K562 (cell line): Measurements from ENCODE around the gene PGPEP1. TPM values are rescaled to one million over a fixed set of nuclear protein-coding genes. Genes with fewer than 3 reads are reported as not detected.

ENCODE experiments used
- ARID2 ChIP-seq: fragments of 450-650 bp; IDR thresholded peaks from 2 replicates; pipeline ENCODE4 v1.6.1; 2017; ENCODE audit warnings: antibody characterized with exemption, mild to moderate bottlenecking
- ERF ChIP-seq: fragments of 450-650 bp; formaldehyde crosslinking; IDR thresholded peaks from 2 replicates; pipeline ENCODE4 v1.4.0; 2020; ENCODE audit warnings: mild to moderate bottlenecking, mixed read lengths
- FOXJ2 ChIP-seq: fragments of 200-800 bp; sonication (Bioruptor generic); IDR thresholded peaks from 2 replicates; pipeline ENCODE4 v1.6.1; 2016; ENCODE audit warnings: missing genetic modification characterization, missing compliant biosample characterization
- HIVEP1 ChIP-seq: fragments of 250-450 bp; sonication (Bioruptor Pico); IDR thresholded peaks from 2 replicates; pipeline ENCODE4 v1.4.0; 2020; ENCODE audit warnings: mild to moderate bottlenecking
- JUND ChIP-seq, 2 experiments: IDR thresholded peaks; 2 replicates in 1 of 2; 3 replicates in 1 of 2; pipeline ENCODE4 v1.6.1; 2011; ENCODE audit warnings: borderline replicate concordance in 2 of 2, low read depth in 2 of 2, low read length in 2 of 2, improper control_type of control experiment in 1 of 2, missing biosample characterization in 1 of 2, missing genetic modification characterization in 1 of 2, missing genetic modification reagents in 1 of 2
- PHB2 ChIP-seq: fragments of 450-650 bp; IDR thresholded peaks from 2 replicates; pipeline ENCODE4 v1.6.1; 2017; ENCODE audit warnings: low read depth
- POLR2AphosphoS5 ChIP-seq: IDR thresholded peaks from 2 replicates; pipeline ENCODE4 v1.6.1; 2011; ENCODE audit warnings: mild to moderate bottlenecking, low read depth, low read length, moderate library complexity; ENCODE audit not compliant: control insufficient read depth, insufficient read depth
- POLR2B ChIP-seq: fragments of 450-650 bp; IDR thresholded peaks from 2 replicates; pipeline ENCODE4 v1.6.1; 2018; ENCODE audit warnings: low read depth; ENCODE audit not compliant: partially characterized antibody
- RCOR1 ChIP-seq, 2 experiments: IDR thresholded peaks; 2 replicates each; pipeline ENCODE4 v1.6.1; 2012; ENCODE audit warnings: low read depth in 2 of 2, low read length in 2 of 2, borderline replicate concordance in 1 of 2, improper control_type of control experiment in 1 of 2
- SIN3A ChIP-seq, 2 experiments: fragments of 150-350 bp in 1 of 2; IDR thresholded peaks; 2 replicates each; pipeline ENCODE4 v1.6.1; 2011 to 2016; ENCODE audit warnings: borderline replicate concordance in 2 of 2, low read depth in 2 of 2, low read length in 2 of 2, mild to moderate bottlenecking in 2 of 2, moderate library complexity in 2 of 2; ENCODE audit not compliant: control insufficient read depth in 1 of 2
- TEAD4 ChIP-seq, 2 experiments: sonication (generic) in 1 of 2; formaldehyde crosslinking in 1 of 2; IDR thresholded peaks; 2 replicates each; pipeline versions ENCODE4 v1.6.1 to v1.8.0; 2012 to 2022; ENCODE audit warnings: borderline replicate concordance in 1 of 2, inconsistent platforms in 1 of 2, low read length in 1 of 2, mild to moderate bottlenecking in 1 of 2, missing genetic modification reagents in 1 of 2
- ZNF766 ChIP-seq: fragments of 200-800 bp; sonication (Bioruptor generic); conservative IDR thresholded peaks from 2 replicates; pipeline ENCODE4 v1.6.1; 2016; ENCODE audit warnings: missing genetic modification characterization, missing compliant biosample characterization
- polyA plus RNA-seq, 8 experiments: library from polyadenylated mRNA; depleted of rRNA in 4 of 8; stranded (reverse) in 5 of 8; unstranded in 3 of 8; fragments of >200 nt; fragmentation: Nextera tagmentation in 2 of 8; fragmentation: Illumina TruSeq in 1 of 8; extraction: Ambion mirVana in 2 of 8; extraction: Trizol in 1 of 8; gene quantifications; 2 replicates each; pipeline versions ENCODE4 v1.2.1 to v1.2.3, GENCODE V29; 2011 to 2014; ENCODE audit warnings: inconsistent platforms in 1 of 8, missing spikeins in 1 of 8
- total RNA-seq, 7 experiments: library from RNA; depleted of rRNA in 6 of 7; stranded (reverse); fragments of >200 nt in 6 of 7; fragmentation: Illumina TruSeq in 2 of 7; extraction: Trizol in 2 of 7; gene quantifications; 2 replicates each; pipeline versions ENCODE4 v1.2.1 to v1.2.3, GENCODE V29; 2011 to 2021; ENCODE audit warnings: low replicate concordance in 1 of 7
- TF ChIP-seq, protein P1 (sequence below), 2 experiments: fragments of 450-650 bp; formaldehyde crosslinking in 1 of 2; IDR thresholded peaks; 2 replicates each; pipeline versions ENCODE4 v1.4.0 to v1.6.1; 2014 to 2020; ENCODE audit warnings: mild to moderate bottlenecking in 2 of 2, borderline replicate concordance in 1 of 2, low read depth in 1 of 2
- TF ChIP-seq, protein P2 (sequence below): sonication (generic); formaldehyde crosslinking; IDR thresholded peaks from 2 replicates; pipeline ENCODE4 v1.4.0; 2020; ENCODE audit warnings: mild to moderate bottlenecking, missing genetic modification reagents
- TF ChIP-seq, protein P3 (sequence below): fragments of 450-650 bp; formaldehyde crosslinking; IDR thresholded peaks from 2 replicates; pipeline ENCODE4 v1.4.0; 2022; ENCODE audit warnings: mild to moderate bottlenecking, moderate library complexity

PGPEP1 gene
- total and polyA plus RNA-seq, 9 of the 15 experiments (the other 6 are each of a cell fraction or from before 2014, with no cell fraction given) = 10.0 to 69.6 (median 33.5) TPM

DNA sequence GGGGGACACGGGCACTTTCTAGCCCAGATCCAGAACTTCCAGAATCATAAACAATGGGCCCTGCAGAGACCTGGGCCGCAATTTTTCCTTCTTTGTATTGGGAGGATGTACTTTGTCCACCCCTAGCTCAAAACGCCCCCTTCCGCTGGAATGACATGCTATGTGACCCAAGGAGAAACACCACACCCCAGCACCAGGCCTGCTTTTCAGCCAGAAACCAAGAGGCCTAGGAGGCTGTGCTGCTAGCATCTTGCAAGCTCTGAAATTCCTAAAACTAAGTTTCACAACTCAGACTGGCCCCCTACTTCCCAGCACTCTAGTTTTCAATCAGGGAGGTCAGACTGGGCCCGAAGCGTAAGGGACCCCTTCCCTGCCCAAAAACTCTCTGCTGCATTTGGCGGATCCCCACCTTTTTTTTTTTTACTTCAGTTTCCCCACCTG lies 18.1 kb upstream of the PGPEP1 start (continued):
- TF ChIP-seq, protein P1, sequence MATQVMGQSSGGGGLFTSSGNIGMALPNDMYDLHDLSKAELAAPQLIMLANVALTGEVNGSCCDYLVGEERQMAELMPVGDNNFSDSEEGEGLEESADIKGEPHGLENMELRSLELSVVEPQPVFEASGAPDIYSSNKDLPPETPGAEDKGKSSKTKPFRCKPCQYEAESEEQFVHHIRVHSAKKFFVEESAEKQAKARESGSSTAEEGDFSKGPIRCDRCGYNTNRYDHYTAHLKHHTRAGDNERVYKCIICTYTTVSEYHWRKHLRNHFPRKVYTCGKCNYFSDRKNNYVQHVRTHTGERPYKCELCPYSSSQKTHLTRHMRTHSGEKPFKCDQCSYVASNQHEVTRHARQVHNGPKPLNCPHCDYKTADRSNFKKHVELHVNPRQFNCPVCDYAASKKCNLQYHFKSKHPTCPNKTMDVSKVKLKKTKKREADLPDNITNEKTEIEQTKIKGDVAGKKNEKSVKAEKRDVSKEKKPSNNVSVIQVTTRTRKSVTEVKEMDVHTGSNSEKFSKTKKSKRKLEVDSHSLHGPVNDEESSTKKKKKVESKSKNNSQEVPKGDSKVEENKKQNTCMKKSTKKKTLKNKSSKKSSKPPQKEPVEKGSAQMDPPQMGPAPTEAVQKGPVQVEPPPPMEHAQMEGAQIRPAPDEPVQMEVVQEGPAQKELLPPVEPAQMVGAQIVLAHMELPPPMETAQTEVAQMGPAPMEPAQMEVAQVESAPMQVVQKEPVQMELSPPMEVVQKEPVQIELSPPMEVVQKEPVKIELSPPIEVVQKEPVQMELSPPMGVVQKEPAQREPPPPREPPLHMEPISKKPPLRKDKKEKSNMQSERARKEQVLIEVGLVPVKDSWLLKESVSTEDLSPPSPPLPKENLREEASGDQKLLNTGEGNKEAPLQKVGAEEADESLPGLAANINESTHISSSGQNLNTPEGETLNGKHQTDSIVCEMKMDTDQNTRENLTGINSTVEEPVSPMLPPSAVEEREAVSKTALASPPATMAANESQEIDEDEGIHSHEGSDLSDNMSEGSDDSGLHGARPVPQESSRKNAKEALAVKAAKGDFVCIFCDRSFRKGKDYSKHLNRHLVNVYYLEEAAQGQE (IDR thresholded peaks at IDR 0.05; ENCODE audit: borderline replicate concordance) = peak; percentile 39; the same call in 1 of the 2 replicates
- TF ChIP-seq, protein P1 (CRISPR knock-in tag; IDR thresholded peaks at IDR 0.05; ENCODE audit: low read depth) = no peak
- TF ChIP-seq TEAD4 (IDR thresholded peaks at IDR 0.05; ENCODE audit: low read length) (0 out of 2 replicates have a peak, but pooled peaks have one; percentile 18), TEAD4 (CRISPR knock-in tag; IDR thresholded peaks at IDR 0.05; ENCODE audit: borderline replicate concordance) (no peak), HIVEP1 (CRISPR knock-in tag) (no peak), JUND (IDR thresholded peaks at IDR 0.05; ENCODE audit: borderline replicate concordance, low read depth, low read length) (peak; percentile 25; the same call in 1 of the 2 replicates), JUND (tag; IDR thresholded peaks at IDR 0.05; ENCODE audit: borderline replicate concordance, low read depth, low read length) (no peak), ZNF766 (CRISPR knock-in tag) (0 out of 2 replicates have a peak, but pooled peaks have one; percentile 17), PHB2 (no peak), ERF (CRISPR knock-in tag) (0 out of 2 replicates have a peak, but pooled peaks have one; percentile 12), SIN3A (IDR thresholded peaks at IDR 0.05; ENCODE audit: borderline replicate concordance in 2 of 2, control insufficient read depth in 1 of 2, low read depth in 2 of 2, low read length in 2 of 2) (peak in 1 of 2 experiments; percentile 76; a peak in 1 of 4 replicates), POLR2AphosphoS5 (peak; percentile 52; the same call in 1 of the 2 replicates), RCOR1 (IDR thresholded peaks at IDR 0.05; ENCODE audit: borderline replicate concordance in 1 of 2, low read depth in 2 of 2, low read length in 2 of 2) (peak in 1 of 2 experiments; percentile 82; a peak in 2 of 4 replicates), FOXJ2 (peak; percentile 32; the same call in 1 of the 2 replicates), POLR2B (peak; percentile 27), ARID2 (no peak)
- TF ChIP-seq, protein P2, sequence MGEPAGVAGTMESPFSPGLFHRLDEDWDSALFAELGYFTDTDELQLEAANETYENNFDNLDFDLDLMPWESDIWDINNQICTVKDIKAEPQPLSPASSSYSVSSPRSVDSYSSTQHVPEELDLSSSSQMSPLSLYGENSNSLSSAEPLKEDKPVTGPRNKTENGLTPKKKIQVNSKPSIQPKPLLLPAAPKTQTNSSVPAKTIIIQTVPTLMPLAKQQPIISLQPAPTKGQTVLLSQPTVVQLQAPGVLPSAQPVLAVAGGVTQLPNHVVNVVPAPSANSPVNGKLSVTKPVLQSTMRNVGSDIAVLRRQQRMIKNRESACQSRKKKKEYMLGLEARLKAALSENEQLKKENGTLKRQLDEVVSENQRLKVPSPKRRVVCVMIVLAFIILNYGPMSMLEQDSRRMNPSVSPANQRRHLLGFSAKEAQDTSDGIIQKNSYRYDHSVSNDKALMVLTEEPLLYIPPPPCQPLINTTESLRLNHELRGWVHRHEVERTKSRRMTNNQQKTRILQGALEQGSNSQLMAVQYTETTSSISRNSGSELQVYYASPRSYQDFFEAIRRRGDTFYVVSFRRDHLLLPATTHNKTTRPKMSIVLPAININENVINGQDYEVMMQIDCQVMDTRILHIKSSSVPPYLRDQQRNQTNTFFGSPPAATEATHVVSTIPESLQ (CRISPR knock-in tag) = no peak
- TF ChIP-seq, protein P3, sequence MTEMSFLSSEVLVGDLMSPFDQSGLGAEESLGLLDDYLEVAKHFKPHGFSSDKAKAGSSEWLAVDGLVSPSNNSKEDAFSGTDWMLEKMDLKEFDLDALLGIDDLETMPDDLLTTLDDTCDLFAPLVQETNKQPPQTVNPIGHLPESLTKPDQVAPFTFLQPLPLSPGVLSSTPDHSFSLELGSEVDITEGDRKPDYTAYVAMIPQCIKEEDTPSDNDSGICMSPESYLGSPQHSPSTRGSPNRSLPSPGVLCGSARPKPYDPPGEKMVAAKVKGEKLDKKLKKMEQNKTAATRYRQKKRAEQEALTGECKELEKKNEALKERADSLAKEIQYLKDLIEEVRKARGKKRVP (CRISPR knock-in tag) = 0 out of 2 replicates have a peak, but pooled peaks have one; percentile 7
